Cerebellar cortex (tissue), 1 donor: Measurements from ENCODE around the gene NR2E1.

Experiments
- DNase-seq: peaks from one replicate; pipeline ENCODE4 v3.0.0-alpha.2; 2015; ENCODE audit warnings: low spot score

The NR2E1 gene

GRCh38 chr6:108156180-108156937 lies 9.5 kb upstream of the NR2E1 start:
- no peak for DNase-seq

- DNase-seq: no peak
These were observed 8.9 kb upstream of the NR2E1 start for GRCh38 chr6:108156938-108157233.

- DNase-seq: no peak
These were observed 8.4 kb upstream of the NR2E1 start for GRCh38 chr6:108157234-108157980.

GRCh38 chr6:108157981-108158525 lies 7.8 kb upstream of the NR2E1 start:
- no peak for DNase-seq

DNA sequence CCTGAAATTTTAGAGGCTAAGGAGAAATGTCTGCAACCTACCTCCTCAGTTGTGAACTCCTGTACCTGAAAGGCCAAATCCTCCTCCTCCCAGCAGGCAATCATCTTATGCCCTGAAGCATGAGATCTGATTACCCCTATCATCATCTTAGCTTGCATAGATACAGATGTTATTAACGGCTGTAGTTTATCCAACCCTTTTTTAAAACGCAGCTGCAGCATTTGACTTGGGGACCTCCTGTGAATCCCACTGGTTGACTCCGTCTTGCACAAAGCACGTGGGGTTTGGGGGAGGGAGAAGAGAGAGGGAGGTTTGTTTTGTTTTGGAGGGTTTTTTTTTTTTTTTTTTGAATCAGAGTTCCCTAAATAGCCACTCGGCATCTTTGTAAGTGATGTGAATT lies 5.8 kb upstream of the NR2E1 start:
- no peak for DNase-seq

GRCh38 chr6:108161724-108162282 lies 4.0 kb upstream of the NR2E1 start:
- DNase-seq: no peak

DNA sequence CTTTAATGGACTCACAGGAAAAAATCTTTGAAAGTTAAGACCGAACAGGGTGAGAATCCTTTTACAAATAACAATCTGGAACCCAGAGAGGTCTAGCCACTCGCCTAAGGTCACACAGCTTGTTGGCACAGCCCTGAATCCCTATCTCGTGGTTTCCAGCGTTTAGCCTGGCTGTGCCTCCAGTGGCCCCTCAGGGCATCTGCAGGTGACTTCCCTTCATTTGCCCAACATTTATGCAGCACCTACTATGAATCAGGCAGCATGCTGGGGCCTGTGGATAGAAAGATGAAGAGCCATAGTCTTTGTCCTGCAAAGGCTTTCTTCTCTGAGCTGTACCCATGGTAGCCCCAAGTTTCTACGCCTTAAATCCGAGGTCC lies 2.6 kb upstream of the NR2E1 start:
- DNase-seq: no peak

GRCh38 chr6:108163644-108164542 lies 1.9 kb upstream of the NR2E1 start:
- DNase-seq: no peak

DNA sequence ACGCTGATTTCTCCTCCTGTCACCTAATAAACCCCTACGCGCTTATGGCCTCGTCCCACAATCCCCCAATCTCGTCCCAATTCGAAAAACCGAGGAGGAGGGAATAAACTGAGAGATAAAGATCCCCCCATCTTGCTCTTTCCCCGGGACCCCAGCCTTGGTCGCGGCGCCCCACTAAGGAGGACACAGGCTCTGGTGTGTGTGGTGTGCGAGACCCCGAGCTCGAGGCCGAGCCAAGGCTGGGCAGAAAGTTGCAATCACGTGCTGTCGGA lies 1.3 kb upstream of the NR2E1 start:
- DNase-seq: no peak

GRCh38 chr6:108164815-108165706 lies 761 bp upstream of the NR2E1 start:
- DNase-seq: no peak

DNA sequence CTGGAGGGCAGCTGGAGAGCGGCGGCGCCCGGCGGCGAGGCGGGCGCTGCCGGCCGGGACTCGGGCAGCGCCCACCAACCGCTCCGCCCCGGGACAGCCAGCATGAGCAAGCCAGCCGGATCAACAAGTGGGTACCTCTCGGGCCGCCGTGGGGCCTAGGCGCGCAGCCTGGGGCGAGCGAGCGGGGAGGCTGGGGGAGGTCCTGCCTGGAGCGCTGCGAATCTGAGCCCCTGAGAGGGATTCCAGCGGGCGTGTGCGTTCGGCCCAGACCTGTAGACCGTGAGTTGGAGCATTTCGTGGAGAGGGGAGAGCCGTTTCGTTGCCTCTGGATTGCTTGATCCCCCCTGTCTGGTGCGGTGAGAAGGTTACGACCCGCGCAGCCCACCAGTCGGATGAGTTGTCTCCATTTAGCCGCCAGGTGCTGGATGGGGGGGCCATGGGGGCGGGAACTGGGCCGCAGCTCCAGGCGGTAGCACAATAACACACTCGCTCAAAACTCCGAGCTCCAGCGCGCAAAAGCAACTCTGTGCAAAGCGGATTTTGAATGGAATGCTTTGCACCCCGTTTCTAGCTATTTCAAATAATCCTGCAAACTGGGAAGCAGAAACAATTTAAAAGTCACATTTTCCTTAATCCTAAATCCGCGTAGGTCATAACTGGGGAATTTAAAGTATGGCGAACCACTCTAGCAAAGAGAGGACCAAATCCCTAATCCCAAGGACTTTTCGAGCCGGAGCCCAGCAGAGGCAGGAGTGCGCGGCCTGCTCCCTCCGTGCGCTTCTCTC lies 1.0 kb downstream of the NR2E1 start:
- DNase-seq: no peak

DNA sequence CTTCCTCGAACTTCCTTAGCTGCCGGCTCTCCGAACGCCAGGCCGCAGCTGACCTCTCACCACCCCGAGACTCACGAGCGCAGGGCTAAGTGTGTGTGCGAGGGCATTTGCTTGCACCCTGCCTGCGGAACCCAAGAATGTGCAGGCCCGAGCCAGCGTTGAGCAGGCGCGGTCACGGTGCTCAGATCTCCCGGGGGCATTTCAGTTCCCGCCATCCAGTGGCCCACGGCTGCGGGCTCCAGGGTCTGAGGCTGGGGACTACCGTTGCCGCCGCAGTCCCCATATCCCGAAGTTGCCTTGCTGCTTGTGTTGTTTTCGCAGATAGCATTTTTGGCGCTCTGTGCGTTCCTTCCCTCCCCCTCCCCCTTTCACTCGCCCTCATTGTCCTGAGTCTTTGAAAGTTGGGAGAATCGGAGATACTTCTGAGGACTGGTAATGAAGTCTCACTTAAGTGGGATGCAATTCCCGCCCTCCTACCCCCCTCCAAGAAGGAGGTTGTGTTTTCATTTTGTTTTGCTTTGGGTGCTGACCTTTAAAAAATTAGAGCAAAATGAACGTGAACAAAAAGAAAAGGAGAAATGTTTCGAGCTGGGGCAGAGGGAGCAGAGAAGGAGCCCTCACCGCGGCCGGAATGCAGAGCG lies 1.7 kb downstream of the NR2E1 start:
- DNase-seq: no peak

GRCh38 chr6:108168090-108168463 lies 2.3 kb downstream of the NR2E1 start:
- DNase-seq: no peak

- DNase-seq: no peak
These were observed 3.0 kb downstream of the NR2E1 start for GRCh38 chr6:108168501-108169463.

DNA sequence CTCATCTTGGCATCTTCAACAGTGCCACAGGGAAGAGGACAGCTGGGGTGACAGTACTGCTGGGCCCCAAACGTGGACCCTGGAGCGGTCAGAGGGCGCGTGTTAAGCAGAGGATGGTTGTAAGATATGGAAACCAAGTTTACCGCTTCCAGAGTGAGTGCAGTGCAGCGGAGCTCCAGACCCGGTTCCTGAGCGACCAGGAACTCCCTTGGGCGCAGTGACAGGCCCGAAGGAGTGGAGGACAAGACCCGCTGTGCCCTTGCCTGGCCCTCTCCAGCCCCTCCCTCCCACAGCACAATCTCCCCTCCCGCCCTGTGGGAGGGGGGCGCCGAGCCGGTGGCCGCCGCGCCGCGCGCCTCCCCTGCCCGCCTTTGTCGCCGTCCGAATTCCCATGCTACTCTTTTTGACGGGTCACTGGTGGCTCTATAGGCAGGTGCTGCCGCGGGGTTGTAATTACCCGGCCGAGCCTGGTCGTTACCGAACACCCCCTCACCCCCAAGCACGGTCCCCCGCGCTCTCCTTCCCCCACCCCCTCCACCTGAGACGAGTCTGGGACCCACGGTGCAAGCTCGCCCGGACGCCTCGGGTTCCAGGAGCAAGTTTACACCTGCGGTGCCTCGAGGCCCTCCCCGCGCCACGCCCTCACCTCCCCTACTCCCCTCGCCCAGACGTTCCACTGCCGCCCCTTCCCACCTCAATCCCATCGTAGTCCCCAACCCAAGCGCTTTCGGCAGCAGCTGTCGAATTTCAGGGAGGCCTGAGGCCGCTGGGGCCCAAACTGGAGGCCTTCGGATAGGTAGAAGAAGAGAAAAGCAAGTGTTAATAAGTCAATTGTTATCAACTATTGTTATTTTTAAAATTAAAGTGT lies 3.9 kb downstream of the NR2E1 start:
- DNase-seq: no peak

DNA sequence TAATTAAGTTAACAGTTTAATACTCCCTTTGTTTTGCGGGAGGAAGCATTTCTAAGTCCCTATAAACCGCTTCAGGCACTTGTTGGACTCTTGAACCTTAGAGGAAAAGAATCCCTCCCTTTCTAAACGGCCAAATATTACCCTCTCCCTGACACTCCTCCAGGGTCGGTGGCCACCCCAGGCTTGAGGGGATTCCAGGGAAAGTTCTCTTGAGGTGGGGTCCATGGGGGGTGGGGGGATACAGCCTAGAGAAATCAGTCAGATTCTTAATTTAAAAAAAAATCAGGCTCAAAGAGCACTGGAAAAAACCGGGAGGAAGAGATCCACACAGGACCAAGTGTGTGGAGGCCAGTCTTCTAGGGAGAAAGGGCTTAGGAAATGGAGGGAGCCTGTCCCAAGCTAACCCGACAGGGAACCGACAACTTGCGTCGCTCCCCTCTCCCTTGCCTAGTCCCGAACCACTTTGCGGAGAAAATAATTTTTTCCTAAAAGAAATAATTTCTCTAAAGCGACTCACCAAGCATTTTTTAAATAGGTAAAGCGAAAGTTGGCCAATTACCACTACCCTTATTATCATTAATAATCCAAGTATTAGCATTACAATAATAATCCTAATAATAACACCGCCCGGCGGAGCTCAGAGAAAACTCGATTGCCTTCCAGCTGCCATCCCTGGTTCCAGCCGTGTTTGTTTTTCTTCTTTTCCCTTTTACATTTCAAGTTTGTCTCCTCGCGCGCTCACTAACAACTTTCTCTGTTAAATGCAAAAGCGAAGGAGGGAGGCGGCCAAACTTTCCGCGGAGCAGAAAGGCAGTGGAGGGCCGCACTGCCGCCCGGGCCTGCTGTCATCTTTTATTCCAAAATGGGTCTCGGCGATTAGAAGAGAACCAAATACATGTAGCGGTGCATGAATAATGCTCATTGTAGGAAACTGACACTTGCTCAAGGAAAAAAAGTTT lies 4.8 kb downstream of the NR2E1 start:
- no peak for DNase-seq
